HG03354 (cell line): ENCODE measurements around the gene CFAP70.

Source experiments
- ATAC-seq: cut with Tn5 transposase; IDR thresholded peaks from one replicate; pipeline ENCODE4 v1.9.1; 2021; ENCODE audit warnings: mild to moderate bottlenecking; ENCODE audit not compliant: unreplicated experiment, poor library complexity, severe bottlenecking

The CFAP70 gene

DNA sequence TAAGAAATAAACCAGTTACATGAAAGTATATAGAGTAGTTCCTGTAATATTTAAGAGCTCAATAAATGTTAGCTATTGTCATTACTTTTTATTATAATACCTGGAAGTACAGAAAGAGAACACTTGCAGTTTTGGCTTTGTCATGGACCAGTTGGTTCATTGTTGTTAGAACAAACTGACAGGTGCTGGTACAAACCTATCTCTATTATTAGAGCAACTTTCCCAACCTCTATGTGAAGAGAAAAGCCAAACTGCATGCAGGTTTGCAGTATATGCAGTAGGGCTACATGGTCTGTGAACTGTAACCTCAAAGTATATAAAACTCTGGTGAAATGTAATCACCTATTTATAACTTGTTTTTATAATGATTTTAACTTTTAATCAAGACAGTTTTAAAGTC is 132.0 kb downstream of the CFAP70 start:
- no peak for ATAC-seq

DNA sequence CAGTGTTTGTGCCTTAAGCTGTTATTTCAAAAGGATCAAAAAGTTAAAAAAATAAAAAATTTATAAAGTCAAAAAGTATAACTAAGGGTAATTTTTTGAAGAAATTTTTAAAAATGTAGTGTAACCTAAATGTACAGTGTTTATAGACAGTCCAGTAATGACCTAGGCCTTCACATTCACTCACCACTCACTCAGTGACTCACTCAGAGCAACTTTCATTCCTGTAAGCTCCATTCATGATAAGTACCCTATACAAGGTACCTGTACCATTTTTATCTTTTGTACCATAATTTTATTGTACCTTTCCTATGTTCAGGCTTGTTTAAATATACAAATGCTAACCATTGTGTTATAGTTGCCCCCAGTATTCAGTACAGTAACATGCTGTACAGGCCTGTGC is 133.1 kb downstream of the CFAP70 start:
- ATAC-seq, result no peak

DNA sequence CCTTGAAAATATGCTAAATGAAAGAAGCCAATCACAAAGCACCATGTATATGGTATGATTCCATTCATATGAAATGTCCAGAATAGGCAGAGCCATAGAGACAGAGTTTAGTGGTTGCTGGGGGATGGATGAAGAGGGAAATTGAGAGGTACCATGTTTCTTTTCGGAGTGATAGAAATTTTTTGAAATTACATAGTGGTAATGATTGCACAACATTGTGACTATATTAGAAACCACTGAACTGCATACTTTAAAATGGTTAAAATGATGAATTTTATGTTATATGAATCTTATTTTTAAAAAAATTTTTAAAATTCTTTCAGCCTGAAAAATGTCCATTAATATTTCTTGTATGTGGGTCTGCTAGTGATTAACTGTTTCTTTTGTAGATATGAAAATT is 137.7 kb downstream of the CFAP70 start:
- ATAC-seq, result no peak

DNA sequence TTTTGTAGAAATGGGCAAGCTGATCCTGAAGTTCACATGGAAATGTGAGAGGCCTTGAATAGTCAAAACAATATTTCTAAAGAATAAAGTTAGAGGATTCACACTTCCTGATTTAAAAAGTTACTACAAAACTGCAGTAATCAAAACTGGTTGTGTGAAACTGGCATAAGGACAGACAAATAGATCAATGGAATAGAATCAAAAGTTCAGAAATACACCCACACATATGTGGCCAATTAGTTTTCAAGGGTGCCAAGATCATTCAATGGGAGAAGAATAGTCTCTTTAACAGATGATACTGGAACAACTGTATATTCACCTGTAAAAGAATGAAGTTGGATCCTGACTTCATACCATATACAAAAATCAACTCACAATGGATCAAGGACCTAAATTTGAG is 139.3 kb downstream of the CFAP70 start:
- no peak for ATAC-seq

DNA sequence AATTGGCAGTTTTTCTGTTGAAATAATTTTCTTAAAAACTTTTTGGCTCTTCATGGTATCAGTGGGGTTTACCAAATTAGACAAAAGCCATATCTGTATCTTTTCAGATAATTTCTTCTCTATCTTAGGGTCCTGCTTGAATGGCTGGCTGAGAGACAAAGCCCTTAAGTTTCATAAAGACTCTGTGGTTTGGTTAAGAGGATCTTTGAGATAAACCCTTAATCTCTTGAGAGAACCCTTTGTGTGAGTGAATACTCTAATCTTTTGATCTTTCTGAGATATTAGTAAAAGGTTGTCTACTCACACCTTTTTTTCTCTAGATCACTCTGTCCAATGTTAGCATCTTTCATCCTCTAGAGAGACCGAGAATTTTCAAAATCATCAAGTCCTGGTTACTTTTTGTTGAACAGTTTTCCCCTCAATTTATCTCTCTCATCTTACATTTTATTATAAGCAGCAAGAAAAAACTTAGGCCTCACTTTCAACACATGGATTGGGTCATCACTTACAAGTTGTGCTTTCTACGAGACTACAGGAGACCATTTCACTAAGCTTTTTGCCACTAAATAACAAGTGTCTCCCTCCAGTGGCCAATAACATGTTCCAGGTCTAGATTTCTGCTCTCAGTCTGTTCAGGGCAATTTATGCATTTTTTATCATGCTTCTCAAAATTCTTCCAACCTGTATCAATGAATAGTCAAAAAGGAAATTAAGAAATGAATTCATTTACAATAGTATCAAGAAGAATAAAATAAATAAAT is 140.1 kb downstream of the CFAP70 start:
- no peak for ATAC-seq

DNA sequence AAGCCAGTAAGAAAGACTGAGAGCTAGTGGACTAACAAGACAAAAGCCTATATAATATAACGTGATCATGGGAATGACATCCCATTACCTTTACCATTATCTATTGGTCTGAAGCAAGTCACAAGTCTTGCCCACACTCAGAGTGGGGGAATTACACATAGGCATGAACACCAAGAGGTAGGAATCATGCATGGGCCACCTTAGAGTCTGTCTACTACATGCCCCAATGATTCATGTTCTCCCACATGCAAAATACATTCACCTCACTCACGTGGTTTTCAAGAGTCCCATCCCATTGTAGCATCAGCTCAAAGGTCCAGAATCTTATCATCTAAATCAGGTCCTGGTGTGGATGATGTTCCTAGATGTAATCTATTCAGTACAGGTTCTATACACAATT is 141.0 kb downstream of the CFAP70 start:
- ATAC-seq, result no peak

DNA sequence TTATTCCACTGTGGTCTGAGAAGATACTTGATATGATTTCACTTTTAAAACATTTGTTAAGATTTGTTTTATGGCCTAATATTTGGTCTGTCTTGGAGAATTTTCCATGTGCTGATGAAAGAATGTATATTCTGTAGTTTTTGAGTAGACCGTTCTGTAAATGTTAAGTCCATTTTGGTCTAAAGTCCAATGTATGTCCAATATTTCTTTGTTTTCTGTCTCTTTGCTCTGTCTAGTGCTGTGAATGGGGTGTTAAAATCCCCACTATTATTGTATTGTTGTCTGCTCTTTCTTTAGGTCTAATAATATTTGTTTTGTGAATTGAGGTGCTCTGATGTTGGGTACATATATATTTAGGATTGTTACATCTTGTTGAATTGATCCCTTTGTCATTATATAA is 142.9 kb downstream of the CFAP70 start:
- no peak for ATAC-seq

DNA sequence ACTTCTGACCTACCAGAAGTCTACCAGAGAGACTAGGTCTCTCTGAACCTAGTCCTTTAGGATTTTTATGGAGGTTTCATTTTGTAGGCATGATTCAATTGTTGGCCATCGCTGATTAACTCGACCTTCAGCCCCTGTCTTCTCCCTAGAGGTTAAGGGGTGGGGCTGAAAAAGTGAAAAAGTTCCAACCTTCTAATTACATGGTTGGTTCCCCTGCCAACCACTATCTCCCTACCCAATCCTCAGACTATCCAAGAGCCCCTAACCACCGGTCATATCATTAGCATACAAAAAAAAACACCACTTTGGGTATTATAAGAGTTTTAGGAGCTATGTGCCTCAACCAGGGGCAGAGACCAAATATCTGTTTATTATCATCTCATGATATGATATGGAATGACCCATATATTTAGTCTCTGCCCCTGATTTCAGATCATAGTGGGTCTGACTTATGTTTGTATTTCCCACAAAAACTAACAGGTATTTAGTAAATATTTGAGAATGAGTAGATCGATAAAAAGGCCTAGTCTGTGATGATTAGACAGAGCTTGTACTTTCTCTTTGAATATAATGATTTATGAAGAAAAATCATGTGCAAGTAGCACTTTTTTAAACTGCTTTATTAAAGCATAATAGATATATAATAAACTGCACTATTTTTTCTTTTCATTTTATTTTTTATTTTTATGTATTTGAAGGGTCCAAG is 147.4 kb downstream of the CFAP70 start:
- no peak for ATAC-seq

DNA sequence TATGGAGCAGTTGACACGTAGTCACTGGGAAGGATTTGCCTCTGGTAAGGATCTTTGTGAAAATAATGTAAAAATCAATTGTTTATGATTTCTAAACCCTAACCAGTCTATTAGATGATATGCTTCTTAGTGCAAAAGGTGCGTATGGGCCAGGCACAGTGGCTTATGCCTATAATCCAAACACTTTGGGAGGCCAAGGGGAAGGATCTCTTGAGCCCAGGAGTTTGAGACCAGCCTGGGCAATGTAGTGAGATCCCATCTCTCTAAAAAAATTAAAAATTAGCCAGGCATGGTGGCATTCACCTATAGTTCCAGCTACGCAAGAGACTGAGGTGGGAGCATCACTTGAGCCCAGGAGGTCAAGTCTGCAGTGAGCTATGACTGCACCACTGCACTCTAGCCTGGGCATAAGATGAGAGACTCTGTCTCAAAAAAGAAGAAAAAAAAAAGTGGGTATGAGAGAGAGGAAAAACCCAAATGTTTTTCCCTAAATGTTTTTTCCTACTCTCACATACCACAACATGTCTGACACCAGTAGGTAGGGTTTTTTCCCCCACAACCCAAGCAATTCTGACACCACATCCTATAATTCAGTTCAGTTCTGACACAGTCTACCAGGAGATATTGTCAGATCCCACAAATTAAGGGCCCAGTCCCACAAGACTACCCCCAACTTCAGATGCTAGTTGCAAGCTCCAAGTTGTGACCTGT is 148.1 kb downstream of the CFAP70 start:
- no peak for ATAC-seq

DNA sequence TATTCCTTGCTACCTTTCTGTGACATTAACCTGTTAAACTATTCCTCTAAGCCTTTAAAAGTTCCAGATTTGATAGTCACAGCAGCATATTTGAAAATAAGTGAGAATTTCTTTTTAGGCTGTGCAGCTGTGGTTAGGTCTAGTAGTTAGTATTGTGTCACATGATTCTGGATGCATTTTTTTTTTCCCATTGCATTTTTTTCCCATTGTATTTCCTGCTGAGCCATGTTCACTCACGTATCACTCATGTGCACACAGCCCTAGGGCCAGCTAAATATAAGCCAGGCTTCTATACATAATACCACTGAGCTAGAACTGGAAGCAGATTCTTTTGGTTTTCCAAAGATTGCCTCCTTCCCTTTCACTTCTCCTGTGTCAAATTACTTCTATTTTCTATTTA is 149.0 kb downstream of the CFAP70 start:
- no peak for ATAC-seq

DNA sequence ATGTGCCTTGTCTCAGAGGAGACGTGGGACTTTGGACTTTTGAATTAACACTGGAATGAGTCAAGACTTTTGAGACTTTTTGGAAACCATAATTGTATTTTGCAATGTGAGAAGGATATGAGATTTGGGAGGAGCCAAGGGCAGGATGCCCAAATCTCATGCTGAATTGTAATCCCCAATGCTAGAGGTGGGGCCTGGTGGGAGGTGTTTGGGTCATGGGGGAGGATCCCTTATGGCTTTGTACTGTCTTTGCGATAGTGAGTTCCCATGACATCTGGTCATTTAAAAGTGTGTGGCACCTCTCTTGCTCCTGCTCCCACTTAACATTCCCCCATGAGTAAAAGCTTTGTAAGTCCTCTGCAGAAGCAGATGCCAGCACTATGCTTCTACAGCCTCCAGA is 150.8 kb downstream of the CFAP70 start:
- no peak for ATAC-seq

DNA sequence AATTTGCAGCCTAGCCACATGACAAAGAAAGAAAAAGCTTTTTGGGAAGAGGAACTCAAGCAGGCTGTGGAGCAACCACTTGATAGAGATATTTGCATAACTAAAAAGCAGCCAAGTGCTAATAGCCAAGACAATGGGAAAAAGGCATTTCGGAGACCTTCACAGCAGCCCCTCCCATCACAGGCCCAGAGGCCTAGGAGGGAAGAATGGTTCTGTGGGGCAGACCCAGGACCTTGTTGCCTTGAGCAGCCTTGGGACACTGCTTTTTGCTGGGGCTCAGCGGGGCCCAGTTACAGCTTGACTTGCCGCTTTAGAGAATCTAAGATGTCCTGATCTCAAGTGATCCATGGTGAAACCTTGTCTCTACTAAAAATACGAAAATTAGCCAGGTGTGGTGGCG is 152.3 kb downstream of the CFAP70 start:
- no peak for ATAC-seq

DNA sequence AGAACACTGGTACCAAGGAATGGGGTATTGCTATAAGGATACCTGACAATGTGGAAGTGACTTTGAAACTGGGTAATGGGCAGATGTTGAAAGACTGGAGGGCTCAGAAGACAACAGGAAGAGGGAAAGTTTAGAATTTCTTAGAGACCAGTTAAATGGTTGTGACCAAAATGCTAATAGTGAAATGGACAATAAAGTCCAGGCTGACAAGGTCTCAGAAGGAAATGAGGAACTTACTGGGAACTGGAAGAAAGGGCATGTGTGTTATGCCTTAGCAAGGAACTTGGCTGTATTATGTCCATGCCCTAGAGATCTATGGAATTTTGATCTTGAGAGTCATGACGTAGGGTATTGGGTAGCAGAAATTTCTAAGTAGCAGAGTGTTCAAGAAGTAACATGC is 152.8 kb downstream of the CFAP70 start:
- ATAC-seq, result no peak

DNA sequence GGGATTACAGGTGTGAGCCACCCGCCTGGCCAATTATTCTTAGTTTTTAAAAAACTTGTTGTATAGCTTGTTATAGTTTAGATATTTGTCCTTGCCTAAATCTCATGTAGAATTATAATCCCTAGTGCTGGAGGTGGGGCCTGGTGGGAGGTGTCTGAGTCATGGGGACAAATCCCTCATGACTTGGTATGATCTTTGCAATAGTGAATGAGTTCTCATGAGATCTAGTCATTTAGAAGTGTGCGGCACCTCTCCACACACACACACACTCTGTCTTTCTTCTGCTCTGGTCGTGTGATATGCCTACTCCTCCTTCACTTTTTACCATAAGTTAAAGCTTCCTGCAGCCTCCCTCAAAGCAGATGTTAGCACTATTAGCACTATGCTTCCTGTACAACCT is 153.6 kb downstream of the CFAP70 start:
- ATAC-seq, result no peak
